Bronchial epithelial cell (primary cell): ENCODE measurements around the gene GINS1. TPM values are rescaled to one million over a fixed set of nuclear protein-coding genes. Genes with fewer than 3 reads are reported as not detected.

Experiments
- DNase-seq: peaks from one replicate; pipeline ENCODE4 v3.0.0-alpha.2; 2010; ENCODE audit warnings: low read depth
- FAIRE-seq: peaks from 2 replicates; lab custom pipeline; 2011; peaks lifted over from hg19 to GRCh38; lab: Jason Lieb, UNC
- H3K27me3 ChIP-seq: 2 replicates; pipeline ENCODE4 v1.5.1; 2011; ENCODE audit warnings: low read length; ENCODE audit not compliant: control insufficient read depth, insufficient read depth
- H3K36me3 ChIP-seq: 2 replicates; pipeline ENCODE4 v1.5.1; 2011; ENCODE audit warnings: low read length; ENCODE audit not compliant: control insufficient read depth, insufficient read depth
- H3K4me3 ChIP-seq: 2 replicates; pipeline ENCODE4 v1.5.1; 2011; ENCODE audit warnings: mild to moderate bottlenecking, low read depth, low read length, control low read depth
- CTCF ChIP-seq: IDR thresholded peaks from 2 replicates; pipeline ENCODE4 v1.5.1; 2011; ENCODE audit warnings: mild to moderate bottlenecking, moderate library complexity, low read length, control low read depth, inconsistent platforms; ENCODE audit not compliant: insufficient read depth, severe bottlenecking
- total RNA-seq: library from RNA; depleted of rRNA; stranded (reverse); fragments of >200 nt; gene quantifications from 2 replicates; pipeline ENCODE4 v1.2.1, GENCODE V29; 2014

Gene GINS1
- total RNA-seq, 1 donor from 2014 or later, result 1.1 TPM

GRCh38 chr20:25487306-25487705 lies 79.8 kb downstream of the GINS1 start:
- no peak for FAIRE-seq
- no peak for TF ChIP-seq CTCF
- no peaks in the 10 kb centered on the region for H3K36me3 ChIP-seq
- H3K4me3 ChIP-seq, result no peak overlapping the region
- no peaks in the 10 kb centered on the region for H3K27me3 ChIP-seq
- DNase-seq, result peak; percentile 75

- no peak for DNase-seq
- TF ChIP-seq CTCF, result no peak
- Histone ChIP-seq H3K36me3 (no peaks in the 10 kb centered on the region), H3K27me3 (no peaks in the 10 kb centered on the region), H3K4me3 (no peak overlapping the region)
- FAIRE-seq, result no peak
Observed at GRCh38 chr20:25487975-25488374, 80.5 kb downstream of the GINS1 start.

- DNase-seq (no peak), FAIRE-seq (no peak)
- H3K36me3 ChIP-seq, result no peaks in the 10 kb centered on the region
- H3K4me3 ChIP-seq, result no peak overlapping the region
- no peak for TF ChIP-seq CTCF
- H3K27me3 ChIP-seq, result no peaks in the 10 kb centered on the region
Observed at GRCh38 chr20:25489221-25489871, 81.9 kb downstream of the GINS1 start.

- FAIRE-seq (no peak), DNase-seq (no peak)
- Histone ChIP-seq H3K4me3 (no peak overlapping the region), H3K27me3 (no peaks in the 10 kb centered on the region), H3K36me3 (no peaks in the 10 kb centered on the region)
- no peak for TF ChIP-seq CTCF
Observed at GRCh38 chr20:25490656-25491445, 83.4 kb downstream of the GINS1 start.

GRCh38 chr20:25491446-25492038 lies 84.1 kb downstream of the GINS1 start:
- H3K4me3 ChIP-seq, result no peak overlapping the region
- no peak for TF ChIP-seq CTCF
- H3K27me3 ChIP-seq, result no peaks in the 10 kb centered on the region
- DNase-seq (no peak), FAIRE-seq (no peak)
- no peaks in the 10 kb centered on the region for H3K36me3 ChIP-seq
